Common myeloid progenitor, CD34-positive (primary cell): Measurements from ENCODE around the gene SMCO1. TPM values are rescaled to one million over a fixed set of nuclear protein-coding genes. Genes with fewer than 3 reads are reported as not detected.

Source experiments
- CTCF ChIA-PET: fragments of 350-600 bp; sonication (Branson Sonifier 250); formaldehyde crosslinking; loops from one replicate; lab custom pipeline; 2021; ENCODE audit warnings: antibody characterized with exemption; lab: Charles Lee
- POLR2A ChIA-PET: fragments of 350-600 bp; sonication (Branson Sonifier 250); formaldehyde crosslinking; loops from one replicate; lab custom pipeline; 2021; ENCODE audit warnings: antibody characterized with exemption; lab: Charles Lee
- DNase-seq, 3 donors: peaks; one replicate each; pipeline versions ENCODE4 v3.0.0 to v3.0.0-alpha.2; 2013
- H3K27ac ChIP-seq, 2 experiments: 1 replicate in 1 of 2; 2 replicates in 1 of 2; pipeline ENCODE4 v1.7.0; 2013; ENCODE audit warnings: inconsistent platforms in 2 of 2, low read length in 2 of 2, mild to moderate bottlenecking in 2 of 2, low read depth in 1 of 2, moderate library complexity in 1 of 2; ENCODE audit not compliant: severe bottlenecking in 2 of 2, insufficient read depth in 1 of 2, poor library complexity in 1 of 2
- H3K27me3 ChIP-seq, 5 experiments: replicated peaks in 2 of 5; 1 replicate in 3 of 5; 2 replicates in 2 of 5; pipeline versions ENCODE4 v1.6.1 to v1.7.0; 2013; ENCODE audit warnings: low read length in 4 of 5, mild to moderate bottlenecking in 2 of 5, moderate library complexity in 2 of 5, inconsistent platforms in 1 of 5; ENCODE audit not compliant: insufficient read depth in 5 of 5, control insufficient read depth in 4 of 5
- H3K36me3 ChIP-seq, 4 experiments: 1 replicate in 2 of 4; 2 replicates in 2 of 4; pipeline versions ENCODE4 v1.6.1 to v1.7.0; 2013; ENCODE audit warnings: low read length in 3 of 4, control low read depth in 1 of 4, mild to moderate bottlenecking in 1 of 4; ENCODE audit not compliant: control insufficient read depth in 4 of 4, insufficient read depth in 4 of 4
- H3K4me1 ChIP-seq, 4 experiments: 1 replicate in 3 of 4; 2 replicates in 1 of 4; pipeline versions ENCODE4 v1.6.1 to v1.7.1; 2013; ENCODE audit warnings: low read length in 3 of 4, mild to moderate bottlenecking in 3 of 4, control low read depth in 1 of 4, inconsistent platforms in 1 of 4, moderate library complexity in 1 of 4; ENCODE audit not compliant: control insufficient read depth in 4 of 4, insufficient read depth in 4 of 4; ENCODE audit errors: control extremely low read depth in 1 of 4
- H3K4me3 ChIP-seq, 7 experiments: 1 replicate in 4 of 7; 2 replicates in 3 of 7; pipeline versions ENCODE4 v1.5.1 to v1.7.0; 2013; ENCODE audit warnings: mild to moderate bottlenecking in 7 of 7, low read length in 6 of 7, moderate library complexity in 6 of 7, inconsistent platforms in 2 of 7, low read depth in 2 of 7, control low read depth in 1 of 7; ENCODE audit not compliant: insufficient read depth in 4 of 7, control insufficient read depth in 1 of 7; ENCODE audit errors: extremely low read depth in 1 of 7
- H3K9me3 ChIP-seq, 5 experiments: 1 replicate in 4 of 5; 2 replicates in 1 of 5; pipeline versions ENCODE4 v1.6.1 to v1.7.1; 2013; ENCODE audit warnings: low read length in 4 of 5, mild to moderate bottlenecking in 2 of 5, inconsistent platforms in 1 of 5, low read depth in 1 of 5, moderate library complexity in 1 of 5; ENCODE audit not compliant: control insufficient read depth in 4 of 5, insufficient read depth in 2 of 5; ENCODE audit errors: control extremely low read depth in 1 of 5
- WGBS: methylation state at CpG from one replicate; pipeline ENCODE4 v1.1.5; 2013; ENCODE audit not compliant: insufficient coverage; 5-methylcytosine and 5-hydroxymethylcytosine counted together
- polyA plus RNA-seq: library from polyadenylated mRNA; unstranded; fragments of 120-200 nt; gene quantifications from one replicate; pipeline ENCODE4 v1.2.1, GENCODE V29; 2013

SMCO1 gene, protein sequence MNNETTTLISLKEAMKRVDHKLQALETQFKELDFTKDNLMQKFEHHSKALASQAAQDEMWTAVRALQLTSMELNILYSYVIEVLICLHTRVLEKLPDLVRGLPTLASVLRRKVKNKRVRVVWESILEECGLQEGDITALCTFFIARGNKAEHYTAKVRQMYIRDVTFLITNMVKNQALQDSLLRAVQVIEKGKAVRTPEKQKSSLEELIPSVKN
- polyA plus RNA-seq: not detected

DNA sequence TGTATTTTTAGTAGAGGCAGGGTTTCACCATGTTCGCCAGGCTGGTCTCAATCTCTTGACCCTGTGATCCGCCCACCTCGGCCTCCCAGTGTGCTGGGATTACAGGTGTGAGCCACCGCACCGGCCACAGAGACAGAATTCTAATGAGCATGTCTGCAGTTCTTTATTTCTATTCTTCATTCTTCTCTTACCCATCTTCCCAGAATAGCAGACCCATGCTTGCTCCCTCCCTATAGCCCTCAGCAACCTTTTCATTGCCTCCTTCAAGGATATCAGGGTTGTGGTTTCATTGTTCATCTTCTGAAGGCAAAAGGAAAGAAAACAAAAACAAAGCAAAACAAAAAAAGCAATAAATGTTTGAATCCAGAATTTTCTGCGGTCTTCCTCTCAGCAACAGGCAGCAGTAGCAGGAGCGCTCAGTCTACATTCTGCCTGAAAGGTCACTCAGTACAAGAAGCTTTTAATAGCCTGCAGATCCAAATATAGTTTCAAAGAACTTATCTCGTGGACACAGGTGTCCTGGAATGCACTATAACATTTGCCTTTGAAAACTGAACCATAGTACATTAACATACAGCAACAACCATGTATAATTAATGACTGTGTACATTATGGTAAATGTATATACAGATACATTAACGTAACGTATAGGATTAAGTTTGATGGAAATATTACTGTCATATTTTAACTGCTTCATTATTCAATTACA lies at the start of gene SMCO1:
Gene SMCO1, minus strand, starts transcription at position 434 of the 709 bp plus-strand sequence. Its CDS starts 137 bp downstream, at position 297.
- POLR2A ChIA-PET: no interaction called here
- no peaks in the 10 kb centered on the region for H3K4me1 ChIP-seq
- no peaks in the 10 kb centered on the region for H3K36me3 ChIP-seq
- peaks cover 0 to 39% (median 21%) of the 10 kb centered on the region in 5 experiments for H3K9me3 ChIP-seq
- DNase-seq: no peak
- no peak within 1 kb of the TSS for H3K4me3 ChIP-seq
- H3K27me3 ChIP-seq: no peaks in the 10 kb centered on the region
- no peak within 1 kb of the TSS for H3K27ac ChIP-seq
- WGBS: 100% methylated on average over 4 of the region's 10 CpGs
- CTCF ChIA-PET: interaction anchor here (0.6 kb wide), 1 partner anchor 422 kb away, joined by 3 read pairs; no protein-coding TSS in a partner anchor

DNA sequence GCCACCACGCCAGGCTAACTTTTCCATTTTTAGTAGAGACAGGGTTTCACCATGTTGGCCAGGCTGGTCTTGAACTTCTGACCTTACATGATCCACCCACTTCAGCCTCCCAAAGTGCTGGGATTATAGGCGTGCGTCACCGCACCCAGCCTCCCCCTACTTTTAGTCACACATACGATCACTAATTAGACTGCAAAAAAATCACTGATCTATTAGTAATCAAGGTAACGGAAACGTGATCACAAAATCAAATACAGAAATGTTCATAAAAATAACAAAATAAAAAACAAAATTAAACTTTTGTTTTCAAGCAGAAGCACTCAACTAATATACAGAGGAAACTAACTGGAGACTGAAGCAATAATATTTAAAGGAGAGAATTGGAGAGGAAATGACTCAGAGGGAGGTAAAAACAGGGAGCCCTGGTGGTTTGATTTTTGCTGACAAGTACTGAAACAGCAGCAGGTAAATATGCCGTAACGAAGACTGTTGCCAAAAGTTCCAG lies 48.6 kb upstream of the SMCO1 start:
- CTCF ChIA-PET: interaction anchor here (1.5 kb wide), 1 partner anchor 9 kb away, joined by 7 read pairs; no protein-coding TSS in a partner anchor

GRCh38 chr3:196559826-196560225 lies 44.7 kb upstream of the SMCO1 start:
- WGBS: 84% methylated on average over 3 of the region's 3 CpGs
- peaks cover 10 to 18% (median 12%) of the 10 kb centered on the region in 4 experiments for H3K36me3 ChIP-seq
- H3K4me1 ChIP-seq: peaks cover 4 to 27% (median 21%) of the 10 kb centered on the region in 4 experiments
- no peaks in the 10 kb centered on the region for H3K27me3 ChIP-seq
- no peak overlapping the region for H3K4me3 ChIP-seq
- no peak for DNase-seq
- no peaks in the 10 kb centered on the region for H3K9me3 ChIP-seq
- ChIA-PET CTCF (no interaction called here), POLR2A (no interaction called here)
- no peak overlapping the region for H3K27ac ChIP-seq

More for the DNA sequence above, 48.6 kb upstream of the SMCO1 start:
- peak overlapping the region; percentile 33 to 59 for H3K27ac ChIP-seq
- peak; percentile 45 to 80 (median 72) for DNase-seq
- no peaks in the 10 kb centered on the region for H3K27me3 ChIP-seq
- peaks cover 14 to 23% (median 15%) of the 10 kb centered on the region in 4 experiments for H3K36me3 ChIP-seq
- no CpG with 5 or more reads among the region's 9 CpGs for WGBS
- H3K4me3 ChIP-seq: peak overlapping the region in 1 of 7 experiments; percentile 39
- H3K9me3 ChIP-seq: no peaks in the 10 kb centered on the region
- peaks cover 2 to 28% (median 24%) of the 10 kb centered on the region in 4 experiments for H3K4me1 ChIP-seq
- POLR2A ChIA-PET: no interaction called here

GRCh38 chr3:196558476-196558875 lies 43.3 kb upstream of the SMCO1 start:
- no peak for DNase-seq
- peaks cover 8 to 18% (median 12%) of the 10 kb centered on the region in 4 experiments for H3K36me3 ChIP-seq
- ChIA-PET CTCF (no interaction called here), POLR2A (no interaction called here)
- H3K27ac ChIP-seq: no peak overlapping the region
- peaks cover 10 to 28% (median 20%) of the 10 kb centered on the region in 4 experiments for H3K4me1 ChIP-seq
- no peaks in the 10 kb centered on the region for H3K9me3 ChIP-seq
- H3K4me3 ChIP-seq: no peak overlapping the region
- H3K27me3 ChIP-seq: no peaks in the 10 kb centered on the region

DNA sequence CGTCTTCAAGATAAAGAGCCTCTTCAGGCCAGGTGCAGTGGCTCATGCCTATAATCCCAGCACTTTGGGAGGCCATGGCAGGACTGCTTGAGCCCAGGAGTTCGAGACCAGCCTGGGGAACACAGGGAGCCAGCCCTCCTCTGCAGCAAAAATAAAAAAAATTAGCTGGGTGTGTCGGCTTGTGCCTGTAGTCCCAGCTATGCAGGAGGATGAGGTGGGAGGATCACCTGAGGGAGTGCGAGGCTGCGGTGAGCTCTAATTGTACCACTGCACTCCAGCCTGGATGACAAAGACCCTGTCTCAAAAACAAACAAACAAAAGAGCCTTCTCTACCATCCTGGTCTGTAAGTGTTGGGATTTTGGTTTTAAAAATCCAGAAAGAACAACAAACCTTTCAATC lies 42.1 kb upstream of the SMCO1 start:
- Histone ChIP-seq H3K4me3 (no peak overlapping the region), H3K9me3 (no peaks in the 10 kb centered on the region), H3K4me1 (peaks cover 9 to 32% (median 14%) of the 10 kb centered on the region in 4 experiments), H3K27me3 (no peaks in the 10 kb centered on the region), H3K27ac (no peak overlapping the region), H3K36me3 (peaks cover 6 to 15% (median 12%) of the 10 kb centered on the region in 4 experiments)
- DNase-seq: no peak
- POLR2A ChIA-PET: no interaction called here
- 100% methylated on average over 3 of the region's 5 CpGs for WGBS
- CTCF ChIA-PET: interaction anchor here (0.7 to 4.6 kb wide), 4 partner anchors 9 to 141 kb away, joined by 3 to 20 read pairs (median 4); no protein-coding TSS in a partner anchor

DNA sequence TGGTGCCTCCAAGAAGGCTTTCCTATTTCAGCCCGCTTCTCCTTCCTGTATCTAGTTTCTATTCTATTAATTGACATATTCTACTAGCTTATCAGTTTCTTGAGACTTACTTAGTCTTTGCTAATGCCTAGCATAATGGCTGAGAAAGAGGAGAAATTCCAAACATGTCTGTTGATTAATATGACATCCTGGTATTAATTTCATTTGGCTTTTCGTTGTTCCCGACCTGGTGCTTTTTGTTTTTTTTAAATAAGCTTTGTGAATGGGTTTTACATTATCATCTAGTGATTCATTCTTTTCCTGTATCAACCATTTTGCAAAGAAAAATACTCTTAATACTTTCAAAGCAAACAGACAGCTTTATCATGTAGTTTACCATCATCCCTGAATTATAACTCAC lies 40.1 kb upstream of the SMCO1 start:
- WGBS: no CpG with 5 or more reads among the region's 3 CpGs
- H3K4me1 ChIP-seq: peaks cover 9 to 32% (median 14%) of the 10 kb centered on the region in 4 experiments

More for the DNA sequence above, 40.1 kb upstream of the SMCO1 start:
- no peak for DNase-seq
- no peak overlapping the region for H3K27ac ChIP-seq
- peaks cover 0 to 9% (median 3%) of the 10 kb centered on the region in 4 experiments for H3K36me3 ChIP-seq
- H3K9me3 ChIP-seq: peaks cover 0 to 2% (median 0%) of the 10 kb centered on the region in 5 experiments
- ChIA-PET CTCF (interaction anchor here (0.8 to 4.6 kb wide), 9 partner anchors 8 to 132 kb away, joined by 3 to 20 read pairs (median 7); no protein-coding TSS in a partner anchor), POLR2A (interaction anchor here (0.6 to 0.7 kb wide), 2 partner anchors 58 to 1329 kb away, joined by 3 to 5 read pairs; no protein-coding TSS in a partner anchor)
- H3K4me3 ChIP-seq: no peak overlapping the region
- no peaks in the 10 kb centered on the region for H3K27me3 ChIP-seq
